HS-5 (cell line): ENCODE measurements around the gene PRR12.

Experiments used
- DNase-seq: peaks from one replicate; pipeline ENCODE4 v3.0.0-alpha.2; 2012; ENCODE audit warnings: low read depth

PRR12 gene

DNA sequence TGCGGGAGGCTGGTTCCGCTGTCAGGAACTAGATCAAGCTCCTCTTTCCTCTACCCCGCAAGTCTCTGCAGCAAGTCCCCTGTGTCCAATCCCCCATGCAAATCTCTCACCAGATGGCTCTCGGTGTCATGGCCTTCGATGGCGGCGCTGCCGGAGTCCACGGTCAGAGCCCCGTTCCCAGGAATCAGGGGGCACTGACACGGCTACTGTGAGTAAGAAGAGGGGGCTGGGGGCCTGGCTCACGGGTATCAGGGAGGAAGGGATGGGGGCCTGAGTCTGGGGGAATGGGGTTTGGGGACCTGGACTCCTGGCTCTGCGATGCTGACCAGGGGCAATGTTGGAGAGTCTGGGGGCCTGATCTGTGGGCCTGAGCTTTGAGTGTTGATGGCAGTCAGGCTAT, 55.0 kb downstream of the PRR12 start:
- no peak for DNase-seq

DNA sequence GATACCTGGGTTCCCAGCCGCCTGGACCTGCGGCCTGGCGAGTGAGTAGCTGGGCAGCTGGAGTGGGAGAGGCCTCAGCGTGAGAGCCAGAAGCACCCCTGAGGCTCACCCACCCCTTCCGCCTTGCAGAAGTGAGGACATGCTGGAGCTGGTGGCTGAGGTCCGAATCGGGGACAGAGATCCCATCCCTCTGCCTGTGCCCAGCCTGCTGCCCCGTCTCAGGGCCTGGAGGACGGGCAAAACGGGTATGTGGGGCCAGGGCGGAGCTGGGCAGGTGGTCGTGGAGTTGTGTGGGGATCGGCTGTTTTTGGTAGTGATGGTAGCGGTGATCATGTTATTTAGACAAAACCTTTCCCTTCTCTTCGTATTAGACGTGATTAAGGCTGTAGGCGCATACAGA, 55.6 kb downstream of the PRR12 start:
- DNase-seq, result no peak

- no peak for DNase-seq
Measured at GRCh38 chr19:49651029-49651819, 60.2 kb downstream of the PRR12 start.

DNA sequence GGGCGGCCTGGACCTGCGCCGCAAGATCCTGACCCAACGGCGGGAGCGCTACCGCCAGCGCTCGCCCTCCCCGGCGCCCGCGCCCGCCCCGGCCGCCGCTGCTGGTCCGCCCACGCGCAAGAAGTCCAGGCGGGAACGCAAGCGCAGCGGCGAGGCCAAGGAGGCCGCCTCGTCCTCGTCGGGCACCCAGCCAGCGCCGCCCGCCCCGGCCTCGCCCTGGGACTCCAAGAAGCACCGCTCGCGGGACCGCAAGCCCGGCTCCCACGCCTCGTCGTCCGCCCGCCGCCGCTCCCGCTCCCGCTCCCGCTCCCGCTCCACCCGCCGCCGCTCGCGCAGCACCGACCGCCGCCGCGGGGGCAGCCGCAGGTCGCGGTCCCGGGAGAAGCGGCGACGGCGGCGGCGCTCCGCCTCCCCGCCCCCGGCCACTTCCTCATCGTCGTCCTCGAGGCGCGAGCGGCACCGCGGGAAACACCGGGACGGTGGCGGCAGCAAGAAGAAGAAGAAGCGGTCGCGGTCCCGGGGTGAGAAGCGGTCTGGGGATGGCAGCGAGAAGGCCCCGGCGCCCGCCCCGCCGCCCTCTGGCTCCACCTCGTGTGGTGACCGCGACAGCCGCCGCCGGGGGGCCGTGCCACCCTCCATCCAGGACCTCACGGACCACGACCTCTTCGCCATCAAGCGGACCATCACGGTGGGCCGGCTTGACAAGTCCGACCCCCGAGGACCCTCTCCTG, 61.0 kb downstream of the PRR12 start:
- DNase-seq, result no peak

GRCh38 chr19:49652551-49653465, 61.8 kb downstream of the PRR12 start:
- DNase-seq, result no peak

- no peak for DNase-seq
Measured at GRCh38 chr19:49653466-49653806, 62.5 kb downstream of the PRR12 start.

GRCh38 chr19:49654581-49654980, 63.6 kb downstream of the PRR12 start:
- no peak for DNase-seq

- DNase-seq, result no peak
Measured at GRCh38 chr19:49655570-49656455, 64.8 kb downstream of the PRR12 start.

GRCh38 chr19:49656456-49657109, 65.6 kb downstream of the PRR12 start:
- no peak for DNase-seq

DNA sequence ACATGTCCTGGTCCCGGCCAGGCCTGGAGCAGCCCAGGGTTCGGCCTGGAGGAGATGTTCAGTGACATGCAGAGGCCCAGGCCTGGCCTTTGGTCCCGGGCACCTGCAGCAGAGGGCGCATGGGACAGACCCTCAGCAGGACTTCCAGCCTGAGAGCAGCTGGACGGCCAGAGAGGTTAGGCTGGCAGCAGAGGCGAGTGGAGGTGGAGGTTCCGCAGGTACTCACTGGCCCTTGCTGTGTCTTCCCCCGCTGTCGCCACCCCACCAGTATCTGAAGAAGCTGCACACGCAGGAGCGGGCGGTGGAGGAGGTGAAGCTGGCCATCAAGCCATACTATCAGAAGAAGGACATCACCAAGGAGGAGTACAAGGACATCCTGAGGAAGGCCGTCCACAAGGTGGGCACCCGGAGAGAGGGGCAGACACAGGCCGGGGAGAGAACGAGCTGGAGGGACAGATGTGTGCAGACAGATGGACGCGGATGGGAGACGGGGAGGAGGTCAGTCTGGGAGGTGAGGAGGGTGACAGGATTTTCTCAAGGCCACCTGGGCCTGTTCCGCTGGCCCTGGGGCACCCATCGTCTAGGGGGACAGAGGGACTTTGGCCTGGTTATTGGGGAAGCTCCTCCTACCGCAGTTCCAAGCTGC, 66.6 kb downstream of the PRR12 start:
- DNase-seq, result no peak

DNA sequence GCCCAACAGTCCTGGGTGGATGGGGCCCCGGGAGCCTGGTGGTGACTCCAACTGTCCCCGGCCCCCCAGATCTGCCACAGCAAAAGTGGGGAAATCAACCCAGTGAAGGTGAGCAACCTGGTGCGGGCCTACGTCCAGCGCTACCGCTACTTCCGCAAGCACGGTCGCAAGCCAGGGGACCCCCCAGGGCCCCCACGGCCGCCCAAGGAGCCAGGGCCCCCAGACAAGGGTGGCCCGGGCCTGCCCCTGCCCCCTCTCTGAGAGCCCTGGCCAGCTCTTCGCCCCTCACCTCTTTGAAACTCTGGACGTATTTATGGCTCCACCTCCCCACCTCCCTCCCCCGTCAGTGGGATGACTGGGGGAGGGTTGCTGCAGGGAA, 67.1 kb downstream of the PRR12 start:
- DNase-seq, result no peak

GRCh38 chr19:49658566-49659442, 67.8 kb downstream of the PRR12 start:
- no peak for DNase-seq

- no peak for DNase-seq
Measured at GRCh38 chr19:49660338-49660961, 69.5 kb downstream of the PRR12 start.

DNA sequence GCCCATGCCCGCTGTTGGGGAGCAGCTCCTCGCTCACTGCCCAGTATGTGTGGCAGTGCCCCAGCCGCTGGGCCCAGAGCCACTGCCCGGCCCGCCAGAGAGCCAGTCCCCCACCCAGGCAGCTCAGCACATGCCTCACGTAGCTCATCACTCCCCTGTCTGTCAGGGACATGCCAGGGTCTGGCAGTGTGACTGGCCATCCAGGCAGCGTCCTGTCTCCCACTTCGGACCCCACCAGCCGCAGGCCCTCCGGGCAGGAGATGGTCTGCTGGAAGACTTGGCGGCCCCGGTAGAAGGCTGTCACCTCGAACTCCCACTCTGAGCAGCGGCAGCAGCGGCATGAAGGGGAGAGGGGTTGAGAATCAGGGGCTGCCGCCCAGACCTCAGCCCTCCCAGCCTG, 71.0 kb downstream of the PRR12 start:
- DNase-seq, result no peak

DNA sequence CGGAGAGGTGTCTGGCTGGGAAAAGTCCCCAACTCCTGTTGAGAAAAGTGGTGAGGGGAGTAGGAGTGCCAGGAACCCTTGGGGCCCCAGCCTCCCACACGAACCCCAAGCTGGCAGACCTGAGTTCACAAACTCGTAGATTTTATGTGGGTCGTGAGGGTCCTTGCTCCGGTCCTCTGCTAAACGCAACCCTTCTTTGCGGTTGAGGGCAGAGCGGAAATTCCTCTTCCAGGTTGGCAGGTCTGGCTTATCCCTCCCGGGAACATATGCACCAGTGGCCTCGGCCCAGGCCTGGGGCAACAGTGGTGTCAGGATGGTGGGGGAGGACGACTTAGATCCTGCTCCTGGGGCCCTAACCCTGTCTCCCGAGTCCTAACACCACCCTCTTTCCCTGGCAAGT, 72.2 kb downstream of the PRR12 start:
- DNase-seq, result no peak

GRCh38 chr19:49664171-49665035, 73.4 kb downstream of the PRR12 start:
- no peak for DNase-seq

DNA sequence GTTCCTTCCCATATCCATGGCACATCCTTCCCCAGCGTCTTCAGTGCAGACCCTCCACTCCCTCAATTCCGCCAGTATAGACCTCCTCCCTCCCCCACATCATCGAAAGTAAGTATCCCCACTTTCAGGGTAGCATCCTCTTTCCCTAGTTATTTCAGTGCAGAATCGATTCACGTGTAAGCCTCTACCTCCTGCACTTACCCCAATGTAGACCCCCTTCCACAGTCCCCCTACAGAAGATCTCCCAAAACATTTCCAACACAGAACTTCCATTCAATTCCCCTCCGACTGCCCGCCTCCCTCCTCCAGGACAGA, 74.0 kb downstream of the PRR12 start:
- DNase-seq, result no peak

DNA sequence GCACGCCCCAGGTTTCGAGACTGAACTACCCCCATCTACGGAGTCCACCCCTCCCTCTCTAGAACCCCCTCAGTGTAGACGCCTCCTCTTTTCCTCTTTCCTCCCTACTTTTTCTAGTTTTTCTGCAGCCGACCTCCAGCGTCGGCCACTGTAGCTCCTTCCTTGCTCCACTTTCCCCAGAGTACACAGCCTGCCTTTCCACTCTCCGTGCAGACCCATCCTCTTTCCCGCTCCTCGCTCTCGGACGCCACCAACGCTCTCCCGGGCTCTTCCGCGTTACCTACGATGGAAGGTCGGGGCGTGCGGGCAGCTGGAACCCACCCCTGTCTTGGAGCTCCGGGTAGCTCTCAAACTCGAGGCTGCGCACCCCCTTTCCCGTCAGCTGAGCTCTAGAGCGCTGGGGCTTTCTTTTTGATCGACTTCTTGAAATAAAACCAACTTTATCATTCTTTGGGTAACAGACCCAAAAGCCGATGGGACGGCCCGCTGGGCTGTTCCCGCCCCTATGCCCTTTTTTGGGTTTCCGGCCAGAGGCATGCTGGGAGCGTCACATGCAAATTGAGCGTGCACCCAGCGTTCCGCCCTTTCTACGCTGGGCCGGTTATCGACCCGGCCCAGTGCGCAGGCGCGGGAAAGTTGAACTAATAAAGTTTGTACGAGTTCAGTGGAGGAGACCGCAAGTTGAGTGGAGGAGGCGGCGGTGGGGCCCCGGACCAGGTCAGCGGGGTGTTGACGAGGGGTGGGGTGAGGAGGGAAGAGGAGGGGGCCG, 74.6 kb downstream of the PRR12 start, which contains the start of the genes BCL2L12 and IRF3:
TSS of gene BCL2L12 (plus strand) at position 583 of the 769 bp plus-strand sequence. CDS start 760 bp downstream, outside the sequence.
TSS of gene IRF3 (minus strand) at position 507 of the 769 bp plus-strand sequence. CDS start 1,019 bp downstream, outside the sequence.
- peak; percentile 87 for DNase-seq
